ENCODE measurements around the gene DYSF.

The DYSF gene

DNA sequence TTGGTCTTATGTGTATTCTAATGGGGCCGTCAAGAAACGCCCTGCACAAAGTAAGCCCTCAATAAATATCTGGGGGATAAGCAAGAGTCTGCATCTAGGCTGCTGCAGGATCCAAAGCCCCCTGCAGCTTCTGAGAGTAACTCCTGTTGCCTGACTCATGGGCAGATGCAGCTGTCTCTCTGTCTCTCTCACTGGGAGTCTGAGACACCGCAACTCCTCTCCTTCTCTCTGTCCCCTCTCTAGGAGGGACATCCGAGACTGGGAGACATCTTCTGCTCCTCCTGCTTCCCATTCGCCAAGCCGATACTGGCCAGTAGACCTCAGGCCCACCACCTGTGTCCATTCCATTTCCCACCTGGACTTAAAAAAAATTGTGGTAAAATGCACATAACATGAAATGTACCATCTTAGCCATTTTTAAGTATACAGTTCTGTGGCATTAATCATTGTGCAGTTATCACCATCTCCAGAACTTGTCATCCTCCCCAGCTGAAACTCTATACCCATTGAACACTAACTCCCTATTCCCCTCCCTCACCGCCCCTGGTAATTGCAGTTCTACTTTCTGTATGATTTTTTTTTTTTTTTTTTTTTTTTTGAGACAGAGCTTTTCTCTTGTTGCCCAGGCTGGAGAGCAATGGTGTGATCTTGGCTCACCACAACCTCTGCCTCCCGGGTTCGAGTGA lies 20.1 kb downstream of the DYSF start:
- Histone ChIP-seq H3K4me2 (ENCODE audit: insufficient read depth, low read length, poor library complexity, severe bottlenecking) (no peak overlapping the region), H3K36me3 (replicated peaks in 1 of 2; ENCODE audit: control insufficient read depth in 2 of 2, insufficient read depth in 2 of 2, low read length in 2 of 2) (no peaks in the 10 kb centered on the region), H3K4me1 (ENCODE audit: control insufficient read depth in 2 of 2, insufficient read depth in 1 of 2, low read depth in 1 of 2, low read length in 2 of 2) (peaks cover 0 to 3% of the 10 kb centered on the region in 2 donors), H3K27me3 (ENCODE audit: control insufficient read depth in 3 of 3, insufficient read depth in 3 of 3, low read depth in 1 of 3, low read length in 3 of 3) (peaks cover 0 to 19% (median 5%) of the 10 kb centered on the region in 3 experiments), H3K9me3 (replicated peaks in 1 of 2; ENCODE audit: control insufficient read depth in 2 of 2, insufficient read depth in 1 of 2, low read depth in 1 of 2, low read length in 2 of 2) (no peaks in the 10 kb centered on the region), H2BK15ac (ENCODE audit: low read length) (no peak overlapping the region), H4K91ac (ENCODE audit: low read depth, low read length, poor library complexity) (no peak overlapping the region), H2AK5ac (ENCODE audit: low read depth, low read length) (peak overlapping the region; percentile 61), H2AFZ (ENCODE audit: low read length) (no peak overlapping the region), H3K4ac (ENCODE audit: low read length) (no peak overlapping the region), H3K18ac (ENCODE audit: low read length) (no peak overlapping the region), H3K23ac (ENCODE audit: low read depth, low read length, poor library complexity) (no peak overlapping the region), H4K8ac (ENCODE audit: low read depth, low read length) (no peak overlapping the region), H3K9ac (ENCODE audit: low read depth, low read length, poor library complexity) (no peak overlapping the region), H2BK5ac (ENCODE audit: low read length) (no peak overlapping the region), H3K27ac (replicated peaks; ENCODE audit: low read length) (no peak overlapping the region), H2BK12ac (ENCODE audit: low read length) (no peak overlapping the region), H3K14ac (ENCODE audit: low read length) (no peak overlapping the region), H3K79me1 (ENCODE audit: low read depth, low read length) (no peaks in the 10 kb centered on the region), H3K4me3 (ENCODE audit: low read length in 2 of 2) (no peak overlapping the region), H2BK120ac (ENCODE audit: low read depth, low read length) (no peak overlapping the region)
- no peak for DNase-seq (ENCODE audit: low spot score)
- WGBS, 2 donors (ENCODE audit: extremely low coverage in 2 of 2, insufficient read length in 2 of 2, insufficient replicate concordance in 1 of 2): no CpG with 5 or more reads among the region's 9 CpGs

DNA sequence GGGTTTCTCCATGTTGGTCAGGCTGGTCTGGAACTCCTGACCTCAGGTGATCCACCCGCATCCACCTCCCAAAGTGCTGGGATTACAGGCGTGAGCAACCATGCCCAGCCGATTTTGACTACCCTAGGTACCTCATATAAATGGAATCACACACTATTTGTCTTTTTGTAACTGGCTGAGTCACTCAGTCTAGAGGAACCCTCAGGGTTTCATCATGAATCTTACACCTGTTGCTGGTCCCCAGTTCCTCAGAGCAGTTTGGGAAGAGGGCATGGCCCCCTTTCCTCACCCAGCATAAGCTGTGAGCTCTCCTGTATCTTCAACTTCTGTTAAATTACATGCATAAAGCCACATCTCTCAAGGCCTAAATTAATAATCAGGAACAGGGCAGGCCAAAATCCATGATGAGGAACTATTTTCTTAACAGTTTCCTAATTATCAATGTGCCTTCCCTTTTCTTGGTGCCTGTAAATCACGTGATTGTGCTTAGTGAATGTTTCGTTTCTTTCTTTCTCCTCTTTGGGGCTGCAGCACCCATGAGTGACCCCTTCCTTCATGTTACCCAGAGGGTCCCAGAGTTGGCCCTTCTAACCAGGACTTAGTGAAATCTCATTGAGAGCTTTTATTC lies 20.9 kb downstream of the DYSF start:
- no peak overlapping the region for H3K4ac ChIP-seq (ENCODE audit: low read length)
- H3K4me1 ChIP-seq (ENCODE audit: control insufficient read depth in 2 of 2, insufficient read depth in 1 of 2, low read depth in 1 of 2, low read length in 2 of 2): peaks cover 0 to 3% of the 10 kb centered on the region in 2 donors
- no peak overlapping the region for H4K91ac ChIP-seq (ENCODE audit: low read depth, low read length, poor library complexity)
- no peak overlapping the region for H4K8ac ChIP-seq (ENCODE audit: low read depth, low read length)
- H2BK5ac ChIP-seq (ENCODE audit: low read length): no peak overlapping the region
- no peak overlapping the region for H3K14ac ChIP-seq (ENCODE audit: low read length)
- H3K23ac ChIP-seq (ENCODE audit: low read depth, low read length, poor library complexity): no peak overlapping the region
- no peak overlapping the region for H3K4me2 ChIP-seq (ENCODE audit: insufficient read depth, low read length, poor library complexity, severe bottlenecking)
- no peak for DNase-seq (ENCODE audit: low spot score)
- H3K27ac ChIP-seq (replicated peaks; ENCODE audit: low read length): no peak overlapping the region
- no peak overlapping the region for H3K4me3 ChIP-seq (ENCODE audit: low read length in 2 of 2)
- H3K9me3 ChIP-seq (replicated peaks in 1 of 2; ENCODE audit: control insufficient read depth in 2 of 2, insufficient read depth in 1 of 2, low read depth in 1 of 2, low read length in 2 of 2): no peaks in the 10 kb centered on the region
- H3K18ac ChIP-seq (ENCODE audit: low read length): no peak overlapping the region
- H3K27me3 ChIP-seq (ENCODE audit: control insufficient read depth in 3 of 3, insufficient read depth in 3 of 3, low read depth in 1 of 3, low read length in 3 of 3): peaks cover 0 to 11% (median 0%) of the 10 kb centered on the region in 3 experiments
- WGBS, 2 donors (ENCODE audit: extremely low coverage in 2 of 2, insufficient read length in 2 of 2, insufficient replicate concordance in 1 of 2): no CpG with 5 or more reads among the region's 5 CpGs
- H2BK120ac ChIP-seq (ENCODE audit: low read depth, low read length): no peak overlapping the region
- no peak overlapping the region for H2BK12ac ChIP-seq (ENCODE audit: low read length)
- no peak overlapping the region for H2AFZ ChIP-seq (ENCODE audit: low read length)
- H2AK5ac ChIP-seq (ENCODE audit: low read depth, low read length): no peak overlapping the region
- no peak overlapping the region for H2BK15ac ChIP-seq (ENCODE audit: low read length)
- no peaks in the 10 kb centered on the region for H3K79me1 ChIP-seq (ENCODE audit: low read depth, low read length)
- no peaks in the 10 kb centered on the region for H3K36me3 ChIP-seq (replicated peaks in 1 of 2; ENCODE audit: control insufficient read depth in 2 of 2, insufficient read depth in 2 of 2, low read length in 2 of 2)
- H3K9ac ChIP-seq (ENCODE audit: low read depth, low read length, poor library complexity): no peak overlapping the region

DNA sequence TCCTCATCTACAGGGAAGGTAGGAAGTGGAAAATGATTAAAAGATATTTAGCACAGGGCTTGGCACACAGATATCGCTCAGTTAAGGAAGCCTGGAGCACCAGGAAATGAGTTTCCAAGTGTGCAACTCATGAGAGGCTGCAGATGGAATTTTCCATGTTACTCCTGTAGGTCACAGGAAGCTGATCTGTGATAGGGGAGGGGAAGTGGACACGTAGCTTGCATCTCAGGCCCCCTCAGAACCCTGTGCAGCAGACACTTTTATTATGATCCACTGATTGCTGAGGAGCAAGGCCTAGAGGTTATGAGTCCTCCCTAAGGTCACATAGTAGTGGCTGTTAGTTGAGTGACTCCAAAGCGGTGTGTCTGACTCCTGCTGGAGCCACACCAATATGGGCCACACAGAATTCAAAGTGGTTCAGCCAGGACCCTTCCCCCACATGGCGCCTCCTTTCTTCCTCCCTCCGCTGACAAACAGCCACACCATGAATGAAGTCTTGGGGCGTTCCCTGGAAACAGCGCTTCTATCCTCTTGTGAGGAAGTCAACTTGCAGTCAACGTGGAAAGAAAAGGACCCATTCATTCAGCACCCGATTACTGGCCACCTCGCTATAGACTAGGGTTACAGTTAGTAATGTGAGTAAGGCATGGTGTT lies 21.5 kb downstream of the DYSF start:
- Histone ChIP-seq H3K4me1 (ENCODE audit: control insufficient read depth in 2 of 2, insufficient read depth in 1 of 2, low read depth in 1 of 2, low read length in 2 of 2) (peaks cover 0 to 3% of the 10 kb centered on the region in 2 donors), H3K4me3 (ENCODE audit: low read length in 2 of 2) (no peak overlapping the region), H3K18ac (ENCODE audit: low read length) (no peak overlapping the region), H2BK5ac (ENCODE audit: low read length) (no peak overlapping the region), H3K9ac (ENCODE audit: low read depth, low read length, poor library complexity) (no peak overlapping the region), H3K4me2 (ENCODE audit: insufficient read depth, low read length, poor library complexity, severe bottlenecking) (no peak overlapping the region), H3K27me3 (ENCODE audit: control insufficient read depth in 3 of 3, insufficient read depth in 3 of 3, low read depth in 1 of 3, low read length in 3 of 3) (peaks cover 0 to 6% (median 0%) of the 10 kb centered on the region in 3 experiments), H2BK15ac (ENCODE audit: low read length) (no peak overlapping the region), H3K14ac (ENCODE audit: low read length) (no peak overlapping the region), H3K4ac (ENCODE audit: low read length) (no peak overlapping the region), H4K91ac (ENCODE audit: low read depth, low read length, poor library complexity) (no peak overlapping the region), H3K23ac (ENCODE audit: low read depth, low read length, poor library complexity) (no peak overlapping the region), H3K79me1 (ENCODE audit: low read depth, low read length) (no peaks in the 10 kb centered on the region), H2AFZ (ENCODE audit: low read length) (no peak overlapping the region), H2BK12ac (ENCODE audit: low read length) (no peak overlapping the region), H2BK120ac (ENCODE audit: low read depth, low read length) (no peak overlapping the region), H4K8ac (ENCODE audit: low read depth, low read length) (no peak overlapping the region), H2AK5ac (ENCODE audit: low read depth, low read length) (no peak overlapping the region), H3K9me3 (replicated peaks in 1 of 2; ENCODE audit: control insufficient read depth in 2 of 2, insufficient read depth in 1 of 2, low read depth in 1 of 2, low read length in 2 of 2) (no peaks in the 10 kb centered on the region), H3K27ac (replicated peaks; ENCODE audit: low read length) (no peak overlapping the region), H3K36me3 (replicated peaks in 1 of 2; ENCODE audit: control insufficient read depth in 2 of 2, insufficient read depth in 2 of 2, low read length in 2 of 2) (no peaks in the 10 kb centered on the region)
- DNase-seq (ENCODE audit: low spot score): no peak
- no CpG with 5 or more reads among the region's 10 CpGs for WGBS, 2 donors (ENCODE audit: extremely low coverage in 2 of 2, insufficient read length in 2 of 2, insufficient replicate concordance in 1 of 2)

DNA sequence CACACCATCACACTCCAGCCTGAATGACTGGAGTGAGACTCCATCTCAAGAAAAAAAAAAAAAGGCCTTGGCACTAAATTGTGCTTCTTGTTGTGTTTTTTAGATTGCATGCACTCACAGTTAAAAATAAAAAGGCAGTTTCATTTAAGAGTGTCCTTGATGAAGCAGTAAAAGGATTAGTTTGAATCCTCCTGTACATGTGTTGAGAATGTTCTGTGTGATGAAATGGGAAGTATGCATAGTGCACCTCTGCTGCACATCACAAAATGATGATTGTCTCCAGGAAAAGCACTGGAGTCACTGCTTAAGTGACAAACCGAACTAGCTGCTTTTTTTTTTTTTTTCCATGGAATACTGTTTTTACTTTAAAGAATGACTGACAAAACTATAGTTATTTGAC lies 23.1 kb downstream of the DYSF start:
- Histone ChIP-seq H3K23ac (ENCODE audit: low read depth, low read length, poor library complexity) (no peak overlapping the region), H3K4me2 (ENCODE audit: insufficient read depth, low read length, poor library complexity, severe bottlenecking) (no peak overlapping the region), H3K18ac (ENCODE audit: low read length) (no peak overlapping the region), H2AK5ac (ENCODE audit: low read depth, low read length) (no peak overlapping the region), H3K14ac (ENCODE audit: low read length) (no peak overlapping the region), H3K4ac (ENCODE audit: low read length) (no peak overlapping the region), H2BK12ac (ENCODE audit: low read length) (no peak overlapping the region), H4K91ac (ENCODE audit: low read depth, low read length, poor library complexity) (no peak overlapping the region), H4K8ac (ENCODE audit: low read depth, low read length) (no peak overlapping the region), H3K9me3 (replicated peaks in 1 of 2; ENCODE audit: control insufficient read depth in 2 of 2, insufficient read depth in 1 of 2, low read depth in 1 of 2, low read length in 2 of 2) (no peaks in the 10 kb centered on the region), H2AFZ (ENCODE audit: low read length) (no peak overlapping the region), H2BK120ac (ENCODE audit: low read depth, low read length) (no peak overlapping the region), H3K36me3 (replicated peaks in 1 of 2; ENCODE audit: control insufficient read depth in 2 of 2, insufficient read depth in 2 of 2, low read length in 2 of 2) (no peaks in the 10 kb centered on the region), H2BK15ac (ENCODE audit: low read length) (no peak overlapping the region), H3K4me3 (ENCODE audit: low read length in 2 of 2) (no peak overlapping the region), H3K27ac (replicated peaks; ENCODE audit: low read length) (no peak overlapping the region), H3K27me3 (ENCODE audit: control insufficient read depth in 3 of 3, insufficient read depth in 3 of 3, low read depth in 1 of 3, low read length in 3 of 3) (peaks cover 0 to under 1% (median 0%) of the 10 kb centered on the region in 3 experiments), H3K9ac (ENCODE audit: low read depth, low read length, poor library complexity) (no peak overlapping the region), H3K4me1 (ENCODE audit: control insufficient read depth in 2 of 2, insufficient read depth in 1 of 2, low read depth in 1 of 2, low read length in 2 of 2) (peaks cover 0 to 3% of the 10 kb centered on the region in 2 donors), H3K79me1 (ENCODE audit: low read depth, low read length) (no peaks in the 10 kb centered on the region), H2BK5ac (ENCODE audit: low read length) (no peak overlapping the region)
- no CpG with 5 or more reads among the region's 1 CpG for WGBS, 2 donors (ENCODE audit: extremely low coverage in 2 of 2, insufficient read length in 2 of 2, insufficient replicate concordance in 1 of 2)
- DNase-seq (ENCODE audit: low spot score): no peak
